ENCODE measurements around the gene TMED5. TPM values are rescaled to one million over a fixed set of nuclear protein-coding genes. Genes with fewer than 3 reads are reported as not detected.

TMED5 gene
- total RNA-seq, 1 donor from 2014 or later, result 34.3 TPM

- H3K27ac Mint-ChIP-seq, result no peak overlapping the region
- no peaks in the 10 kb centered on the region for H3K9me3 ChIP-seq (ENCODE audit: low read depth)
- H3K27ac ChIP-seq, result no peak overlapping the region
- no peaks in the 10 kb centered on the region for H3K4me1 Mint-ChIP-seq
- H4K20me1 ChIP-seq (ENCODE audit: low read depth), result peaks cover 2% of the 10 kb centered on the region
- no peak overlapping the region for H3K4me2 ChIP-seq
- H3F3A ChIP-seq (ENCODE audit: low read depth), result peaks cover 18% of the 10 kb centered on the region
- peaks cover 52% of the 10 kb centered on the region for H3K36me3 ChIP-seq
- H3K36me3 Mint-ChIP-seq, result peaks cover 16% of the 10 kb centered on the region
- no peaks in the 10 kb centered on the region for H3K27me3 Mint-ChIP-seq (ENCODE audit: insufficient read depth, low read depth)
- no peak overlapping the region for H3K4me3 Mint-ChIP-seq
- H3K79me2 ChIP-seq (ENCODE audit: low read depth), result peaks cover 11% of the 10 kb centered on the region
- H3K4me3 ChIP-seq, result no peak overlapping the region
- H3K4me1 ChIP-seq, result no peaks in the 10 kb centered on the region
- TF ChIP-seq EZH2phosphoT487 (IDR thresholded peaks at IDR 0.05) (no peak), EZH2 (IDR thresholded peaks at IDR 0.05) (no peak), CTCF (IDR thresholded peaks at IDR 0.05) (no peak)
- no peak for DNase-seq (ENCODE audit: low spot score)
- no peaks in the 10 kb centered on the region for H3K9me3 Mint-ChIP-seq
- H3K9ac ChIP-seq, result no peak overlapping the region
- no peak overlapping the region for H2AFZ ChIP-seq (replicated peaks)
- no peaks in the 10 kb centered on the region for H3K27me3 ChIP-seq
Measured at GRCh38 chr1:93136445-93136844, 43.8 kb downstream of the TMED5 start.

GRCh38 chr1:93132638-93133037 lies 47.6 kb downstream of the TMED5 start:
- Histone ChIP-seq H3K4me3 (no peak overlapping the region), H4K20me1 (ENCODE audit: low read depth) (peaks cover 5% of the 10 kb centered on the region), H3K27ac (no peak overlapping the region), H3K4me2 (no peak overlapping the region), H3K36me3 (peaks cover 50% of the 10 kb centered on the region), H3K79me2 (ENCODE audit: low read depth) (no peaks in the 10 kb centered on the region), H2AFZ (replicated peaks) (no peak overlapping the region), H3K9ac (no peak overlapping the region), H3K4me1 (no peaks in the 10 kb centered on the region), H3K27me3 (no peaks in the 10 kb centered on the region), H3K9me3 (ENCODE audit: low read depth) (no peaks in the 10 kb centered on the region), H3F3A (ENCODE audit: low read depth) (peaks cover 6% of the 10 kb centered on the region)
- TF ChIP-seq EZH2 (IDR thresholded peaks at IDR 0.05) (no peak), CTCF (IDR thresholded peaks at IDR 0.05) (no peak), EZH2phosphoT487 (IDR thresholded peaks at IDR 0.05) (no peak)
- no peak for DNase-seq (ENCODE audit: low spot score)
- no peaks in the 10 kb centered on the region for H3K27me3 Mint-ChIP-seq (ENCODE audit: insufficient read depth, low read depth)
- H3K27ac Mint-ChIP-seq, result no peak overlapping the region
- H3K9me3 Mint-ChIP-seq, result no peaks in the 10 kb centered on the region
- H3K4me3 Mint-ChIP-seq, result no peak overlapping the region
- peaks cover 10% of the 10 kb centered on the region for H3K36me3 Mint-ChIP-seq
- no peaks in the 10 kb centered on the region for H3K4me1 Mint-ChIP-seq

DNA sequence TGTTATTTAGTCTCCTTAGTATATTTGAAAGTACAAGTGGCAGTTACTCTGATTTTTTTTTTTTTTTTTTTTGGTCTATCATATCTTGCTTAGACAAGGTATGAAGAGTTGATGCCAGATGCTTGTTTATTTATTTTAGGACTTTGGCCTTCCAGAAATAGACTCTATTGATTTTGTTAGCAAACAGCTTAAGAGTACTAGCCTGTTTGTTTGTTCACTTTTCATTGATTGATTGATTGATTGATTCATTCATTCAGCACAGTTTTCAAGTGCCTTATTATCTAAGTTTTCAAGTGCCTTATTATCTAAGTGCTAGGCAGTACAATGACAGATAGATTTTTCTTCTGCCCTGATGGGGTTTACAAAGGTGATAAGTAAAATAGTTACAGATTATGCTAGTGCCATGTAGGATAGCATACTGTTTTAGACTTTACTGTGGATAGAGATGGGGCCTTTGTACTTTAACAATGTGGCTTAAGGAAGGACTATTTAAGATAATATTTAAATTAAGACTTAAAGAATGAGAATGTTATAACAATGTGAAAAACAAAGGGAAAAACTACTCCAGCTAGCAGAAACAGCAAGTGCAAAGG lies 50.6 kb downstream of the TMED5 start:
- Histone ChIP-seq H3K4me1 (no peaks in the 10 kb centered on the region), H3K4me3 (no peak overlapping the region), H3K9me3 (ENCODE audit: low read depth) (no peaks in the 10 kb centered on the region), H2AFZ (replicated peaks) (no peak overlapping the region), H4K20me1 (ENCODE audit: low read depth) (peaks cover 12% of the 10 kb centered on the region), H3K4me2 (no peak overlapping the region), H3K9ac (no peak overlapping the region), H3K27ac (no peak overlapping the region), H3K27me3 (no peaks in the 10 kb centered on the region), H3F3A (ENCODE audit: low read depth) (no peaks in the 10 kb centered on the region), H3K36me3 (peaks cover 49% of the 10 kb centered on the region), H3K79me2 (ENCODE audit: low read depth) (no peaks in the 10 kb centered on the region)
- no peaks in the 10 kb centered on the region for H3K27me3 Mint-ChIP-seq (ENCODE audit: insufficient read depth, low read depth)
- no peaks in the 10 kb centered on the region for H3K4me1 Mint-ChIP-seq
- H3K36me3 Mint-ChIP-seq, result peaks cover 5% of the 10 kb centered on the region
- TF ChIP-seq CTCF (IDR thresholded peaks at IDR 0.05), result no peak
- TF ChIP-seq EZH2phosphoT487 (IDR thresholded peaks at IDR 0.05), result no peak
- TF ChIP-seq EZH2 (IDR thresholded peaks at IDR 0.05), result no peak
- H3K4me3 Mint-ChIP-seq, result no peak overlapping the region
- DNase-seq (ENCODE audit: low spot score), result no peak
- no peaks in the 10 kb centered on the region for H3K9me3 Mint-ChIP-seq
- no peak overlapping the region for H3K27ac Mint-ChIP-seq

Data from neural progenitor cell (in vitro differentiated cells).